NB4 (cell line): ENCODE measurements around the gene UCHL1.

ENCODE experiments used
- CTCF ChIP-seq: IDR thresholded peaks from one replicate; pipeline ENCODE4 v1.5.1; 2012; ENCODE audit warnings: low read depth, low read length
- MAX ChIP-seq: IDR thresholded peaks from 2 replicates; pipeline ENCODE4 v1.6.1; 2011; ENCODE audit warnings: low read depth, low read length
- MYC ChIP-seq: IDR thresholded peaks from 2 replicates; pipeline ENCODE4 v1.6.1; 2011; ENCODE audit warnings: low read depth, low read length
- POLR2A ChIP-seq: IDR thresholded peaks from 2 replicates; pipeline ENCODE4 v1.6.1; 2011; ENCODE audit warnings: mild to moderate bottlenecking; ENCODE audit not compliant: insufficient read length; ENCODE audit errors: extremely low read depth

GRCh38 chr4:41294445-41295062, 37.8 kb downstream of the UCHL1 start:
- TF ChIP-seq CTCF (no peak), MAX (no peak), POLR2A (no peak), MYC (no peak)
